ENCODE results near the gene VAT1L.

GRCh38 chr16:77853161-77853560, 64.8 kb downstream of the VAT1L start:
- TF ChIP-seq CTCF (IDR thresholded peaks at IDR 0.05) (no peak), EZH2 (IDR thresholded peaks at IDR 0.05; ENCODE audit: borderline replicate concordance, insufficient read depth, low read depth, low read length, poor library complexity, severe bottlenecking) (no peak)

Data from B cell (primary cell).